ENCODE results near the gene PHLDA2. TPM values are rescaled to one million over a fixed set of nuclear protein-coding genes. Genes with fewer than 3 reads are reported as not detected.

The PHLDA2 gene
- total RNA-seq, 1 experiment from 2014 or later = 309 TPM

GRCh38 chr11:2882396-2883110, 46.7 kb downstream of the PHLDA2 start:
- H4K20me1 ChIP-seq (ENCODE audit: insufficient read depth) = no peaks in the 10 kb centered on the region
- DNase-seq (ENCODE audit: low read depth, low spot score) (no peak), ATAC-seq (no peak)
- POLR2A ChIA-PET = no interaction called here
- peaks cover 0 to 8% of the 10 kb centered on the region in 2 experiments; a peak in 1 of 4 replicates for H3K9me3 ChIP-seq (ENCODE audit: control insufficient read depth in 1 of 2, insufficient read depth in 1 of 2, low read depth in 1 of 2, low read length in 2 of 2)
- TF ChIP-seq, protein P1, sequence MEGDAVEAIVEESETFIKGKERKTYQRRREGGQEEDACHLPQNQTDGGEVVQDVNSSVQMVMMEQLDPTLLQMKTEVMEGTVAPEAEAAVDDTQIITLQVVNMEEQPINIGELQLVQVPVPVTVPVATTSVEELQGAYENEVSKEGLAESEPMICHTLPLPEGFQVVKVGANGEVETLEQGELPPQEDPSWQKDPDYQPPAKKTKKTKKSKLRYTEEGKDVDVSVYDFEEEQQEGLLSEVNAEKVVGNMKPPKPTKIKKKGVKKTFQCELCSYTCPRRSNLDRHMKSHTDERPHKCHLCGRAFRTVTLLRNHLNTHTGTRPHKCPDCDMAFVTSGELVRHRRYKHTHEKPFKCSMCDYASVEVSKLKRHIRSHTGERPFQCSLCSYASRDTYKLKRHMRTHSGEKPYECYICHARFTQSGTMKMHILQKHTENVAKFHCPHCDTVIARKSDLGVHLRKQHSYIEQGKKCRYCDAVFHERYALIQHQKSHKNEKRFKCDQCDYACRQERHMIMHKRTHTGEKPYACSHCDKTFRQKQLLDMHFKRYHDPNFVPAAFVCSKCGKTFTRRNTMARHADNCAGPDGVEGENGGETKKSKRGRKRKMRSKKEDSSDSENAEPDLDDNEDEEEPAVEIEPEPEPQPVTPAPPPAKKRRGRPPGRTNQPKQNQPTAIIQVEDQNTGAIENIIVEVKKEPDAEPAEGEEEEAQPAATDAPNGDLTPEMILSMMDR (IDR thresholded peaks at IDR 0.05 in 2 of 3, conservative IDR thresholded peaks at IDR 0.05 in 1 of 3; ENCODE audit: borderline replicate concordance in 1 of 3, insufficient read depth in 1 of 3, low read depth in 2 of 3, low read length in 2 of 3) = 0 out of 6 replicates have a peak, but pooled peaks of 1 of the 3 experiments have one; percentile 6
- TF ChIP-seq RAD21 (IDR thresholded peaks at IDR 0.05; ENCODE audit: low read depth) = no peak
- no peaks in the 10 kb centered on the region for H3K9me2 ChIP-seq (ENCODE audit: insufficient read depth)
- H3K79me2 ChIP-seq (ENCODE audit: insufficient read depth, low read length) = no peaks in the 10 kb centered on the region
- H2AFZ ChIP-seq (ENCODE audit: low read depth, low read length, poor library complexity, severe bottlenecking) = no peak overlapping the region
- no peaks in the 10 kb centered on the region for H3K27me3 ChIP-seq (ENCODE audit: insufficient read depth, low read length)
- CTCF ChIA-PET = interaction anchor here (13.7 kb wide), 1 partner anchor 349 kb away, joined by 337 read pairs; no protein-coding TSS in a partner anchor
- no peaks in the 10 kb centered on the region for H3K36me3 ChIP-seq (ENCODE audit: control insufficient read depth in 1 of 2, insufficient read depth in 2 of 2, low read length in 2 of 2)
- RAD21 ChIA-PET (ENCODE audit: low non-redundant PET in 1 of 2, low total read pairs in 2 of 2, uncharacterized antibody in 2 of 2, unreplicated experiment in 2 of 2) = no interaction called here
- H3K27ac ChIP-seq (ENCODE audit: low read depth, low read length) = no peak overlapping the region
- H3K9ac ChIP-seq (ENCODE audit: low read length) = no peak overlapping the region
- H3K4me3 ChIP-seq (replicated peaks in 1 of 2; ENCODE audit: low read depth in 1 of 2, low read length in 2 of 2) = no peak overlapping the region
- peaks cover 0 to 18% of the 10 kb centered on the region in 2 experiments; a peak in 2 of 4 replicates for H3K4me1 ChIP-seq (ENCODE audit: control insufficient read depth in 1 of 2, insufficient read depth in 2 of 2, low read length in 2 of 2)
- intact Hi-C loops (cut with micrococcal nuclease) = no loop called here
- H3K4me2 ChIP-seq (ENCODE audit: low read length) = no peak overlapping the region
- no TSS peak for BruUV-seq (replicated peaks)

DNA sequence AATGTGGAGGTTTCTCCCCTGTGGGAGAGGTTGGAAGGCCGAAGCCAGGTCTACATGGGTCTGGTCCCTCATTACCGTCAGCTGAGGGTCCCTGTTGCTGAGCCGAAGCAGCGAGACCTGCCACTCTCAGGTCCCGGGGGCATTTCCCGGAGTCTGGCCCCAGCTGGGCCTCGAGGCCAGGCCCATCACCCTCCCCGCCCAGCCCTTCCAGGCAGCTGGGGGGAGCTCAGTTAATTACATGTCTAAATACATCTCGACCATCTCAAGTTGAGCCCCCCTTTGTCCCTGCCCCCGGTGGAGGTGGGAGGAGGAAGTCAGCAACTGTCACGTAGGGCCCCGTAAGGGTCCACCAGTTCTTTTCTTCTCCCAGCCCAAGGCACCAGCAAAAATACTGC, 47.2 kb downstream of the PHLDA2 start:
- Histone ChIP-seq H3K9ac (ENCODE audit: low read length) (no peak overlapping the region), H3K79me2 (ENCODE audit: insufficient read depth, low read length) (no peaks in the 10 kb centered on the region), H3K27me3 (ENCODE audit: insufficient read depth, low read length) (no peaks in the 10 kb centered on the region), H2AFZ (ENCODE audit: low read depth, low read length, poor library complexity, severe bottlenecking) (no peak overlapping the region), H4K20me1 (ENCODE audit: insufficient read depth) (no peaks in the 10 kb centered on the region), H3K36me3 (ENCODE audit: control insufficient read depth in 1 of 2, insufficient read depth in 2 of 2, low read length in 2 of 2) (no peaks in the 10 kb centered on the region), H3K4me3 (replicated peaks in 1 of 2; ENCODE audit: low read depth in 1 of 2, low read length in 2 of 2) (no peak overlapping the region), H3K27ac (ENCODE audit: low read depth, low read length) (no peak overlapping the region), H3K9me3 (ENCODE audit: control insufficient read depth in 1 of 2, insufficient read depth in 1 of 2, low read depth in 1 of 2, low read length in 2 of 2) (peaks cover 0 to 8% of the 10 kb centered on the region in 2 experiments; a peak in 1 of 4 replicates), H3K4me1 (ENCODE audit: control insufficient read depth in 1 of 2, insufficient read depth in 2 of 2, low read length in 2 of 2) (peaks cover 0 to 24% of the 10 kb centered on the region in 2 experiments; a peak in 2 of 4 replicates), H3K9me2 (ENCODE audit: insufficient read depth) (no peaks in the 10 kb centered on the region), H3K4me2 (ENCODE audit: low read length) (no peak overlapping the region)
- DNase-seq (ENCODE audit: low read depth, low spot score) (no peak), ATAC-seq (no peak)
- BruUV-seq (replicated peaks) = no TSS peak
- intact Hi-C loops (cut with micrococcal nuclease) = no loop called here
- CTCF ChIA-PET = interaction anchor here (13.7 kb wide), 1 partner anchor 349 kb away, joined by 337 read pairs; no protein-coding TSS in a partner anchor
- TF ChIP-seq CEBPB (IDR thresholded peaks at IDR 0.05; ENCODE audit: low read depth) = no peak
- RAD21 ChIA-PET (ENCODE audit: low non-redundant PET in 1 of 2, low total read pairs in 2 of 2, uncharacterized antibody in 2 of 2, unreplicated experiment in 2 of 2) = no interaction called here
- POLR2A ChIA-PET = no interaction called here
